GM23248 (cell line): ENCODE data around the gene DUSP2. TPM values are rescaled to one million over a fixed set of nuclear protein-coding genes. Genes with fewer than 3 reads are reported as not detected.

ENCODE experiments used
- DNase-seq: peaks from one replicate; pipeline ENCODE4 v3.0.0-alpha.2; 2015
- H2AFZ ChIP-seq: fragments of 200-600 bp; sonication (generic); 2 replicates; pipeline ENCODE4 v1.6.1; 2016; ENCODE audit warnings: antibody characterized with exemption
- H3F3A ChIP-seq: fragments of 200-600 bp; sonication (generic); 2 replicates; pipeline ENCODE4 v1.6.1; 2016; ENCODE audit warnings: mild to moderate bottlenecking, antibody characterized with exemption, mixed run types; ENCODE audit not compliant: insufficient read depth
- H3K27ac ChIP-seq: fragments of 200-600 bp; sonication (generic); 2 replicates; pipeline ENCODE4 v1.5.1; 2016; ENCODE audit warnings: mild to moderate bottlenecking
- H3K27me3 ChIP-seq: fragments of 200-600 bp; sonication (generic); replicated peaks from 2 replicates; pipeline ENCODE4 v1.6.1; 2016; ENCODE audit warnings: mild to moderate bottlenecking; ENCODE audit not compliant: insufficient read depth
- H3K36me3 ChIP-seq: fragments of 200-600 bp; sonication (generic); 2 replicates; pipeline ENCODE4 v1.6.1; 2016; ENCODE audit warnings: low read depth, mild to moderate bottlenecking
- H3K4me1 ChIP-seq: fragments of 200-600 bp; sonication (generic); 2 replicates; pipeline ENCODE4 v1.6.1; 2016; ENCODE audit warnings: mild to moderate bottlenecking; ENCODE audit not compliant: insufficient read depth
- H3K4me2 ChIP-seq: fragments of 200-600 bp; sonication (generic); one replicate; pipeline ENCODE4 v1.6.1; 2016; ENCODE audit warnings: mild to moderate bottlenecking; ENCODE audit not compliant: unreplicated experiment
- H3K4me3 ChIP-seq: fragments of 200-600 bp; sonication (generic); 2 replicates; pipeline ENCODE4 v1.5.1; 2016; ENCODE audit warnings: mild to moderate bottlenecking
- H3K79me2 ChIP-seq: fragments of 200-600 bp; sonication (generic); 2 replicates; pipeline ENCODE4 v1.6.1; 2016; ENCODE audit warnings: mild to moderate bottlenecking; ENCODE audit not compliant: insufficient read depth
- H3K9ac ChIP-seq: fragments of 200-600 bp; sonication (generic); 2 replicates; pipeline ENCODE4 v1.6.1; 2016; ENCODE audit warnings: mild to moderate bottlenecking
- H3K9me2 ChIP-seq: fragments of 200-600 bp; sonication (generic); 2 replicates; pipeline ENCODE4 v1.6.1; 2016; ENCODE audit warnings: mixed run types, mild to moderate bottlenecking, moderate library complexity; ENCODE audit not compliant: insufficient read depth
- H3K9me3 ChIP-seq: fragments of 200-600 bp; sonication (generic); one replicate; pipeline ENCODE4 v1.6.1; 2017; ENCODE audit warnings: low read depth
- H4K20me1 ChIP-seq: fragments of 200-600 bp; sonication (generic); 2 replicates; pipeline ENCODE4 v1.6.0; 2016; ENCODE audit not compliant: insufficient read depth
- EZH2 ChIP-seq: fragments of 200-600 bp; sonication (generic); IDR thresholded peaks from 2 replicates; pipeline ENCODE4 v1.6.1; 2018; ENCODE audit warnings: antibody characterized with exemption, mild to moderate bottlenecking; ENCODE audit not compliant: insufficient read depth, poor library complexity, severe bottlenecking
- EZH2phosphoT487 ChIP-seq: fragments of 200-600 bp; sonication (generic); IDR thresholded peaks from 2 replicates; pipeline ENCODE4 v1.6.1; 2018; ENCODE audit warnings: antibody characterized with exemption, moderate library complexity, mild to moderate bottlenecking, low read depth; ENCODE audit not compliant: insufficient read depth
- WGBS, 2 experiments: methylation state at CpG; one replicate each; pipeline ENCODE4 v1.1.6; 2015 to 2017; ENCODE audit warnings: low lambda C conversion rate in 2 of 2, low coverage in 1 of 2; ENCODE audit errors: missing lambda C conversion rate in 2 of 2; 5-methylcytosine and 5-hydroxymethylcytosine counted together
- in situ Hi-C: fragments of 300-500 bp; cut with MboI; formaldehyde crosslinking; loops from 2 replicates; pipeline ENCODE4 v1.15.0; 2020
- polyA plus RNA-seq: library from polyadenylated mRNA; unstranded; fragments of >200 nt; fragmentation: Nextera tagmentation; extraction: Ambion mirVana; gene quantifications from 2 replicates; pipeline ENCODE4 v1.2.1, GENCODE V29; 2016
- total RNA-seq: library from RNA; depleted of rRNA; stranded (reverse); fragments of >200 nt; shearing (Covaris generic); gene quantifications from 2 replicates; pipeline ENCODE4 v1.2.3, GENCODE V29; 2014

Gene DUSP2
- total and polyA plus RNA-seq, 2 experiments from 2014 or later = 3.1 to 8.8 TPM

- Histone ChIP-seq H3K79me2 (no peaks in the 10 kb centered on the region), H2AFZ (no peak overlapping the region), H3K36me3 (no peaks in the 10 kb centered on the region), H3K4me3 (no peak overlapping the region), H3K27ac (no peak overlapping the region), H3K9me3 (no peaks in the 10 kb centered on the region), H3K4me1 (peaks cover 5% of the 10 kb centered on the region; the same call in 1 of the 2 replicates), H3K9me2 (no peaks in the 10 kb centered on the region), H3K4me2 (no peak overlapping the region), H4K20me1 (no peaks in the 10 kb centered on the region), H3F3A (peaks cover 6% of the 10 kb centered on the region; the same call in 1 of the 2 replicates), H3K27me3 (no peaks in the 10 kb centered on the region), H3K9ac (no peak overlapping the region)
- in situ Hi-C loops = no loop called here
- 82 to 85% methylated on average over 9 of the region's 9 CpGs for WGBS, 2 experiments
- TF ChIP-seq EZH2 = no peak
- TF ChIP-seq EZH2phosphoT487 = no peak
- DNase-seq = no peak
These were observed 6.5 kb upstream of the DUSP2 start for GRCh38 chr2:96151595-96152303.

GRCh38 chr2:96150791-96151594 lies 5.8 kb upstream of the DUSP2 start:
- no peaks in the 10 kb centered on the region for H3K27me3 ChIP-seq
- 91 to 92% methylated on average over 14 of the region's 14 CpGs for WGBS, 2 experiments
- in situ Hi-C loops = no loop called here
- H3F3A ChIP-seq = peaks cover 6% of the 10 kb centered on the region; the same call in 1 of the 2 replicates
- H3K4me3 ChIP-seq = no peak overlapping the region
- TF ChIP-seq EZH2 (no peak), EZH2phosphoT487 (no peak)
- no peaks in the 10 kb centered on the region for H3K9me2 ChIP-seq
- H3K79me2 ChIP-seq = no peaks in the 10 kb centered on the region
- H4K20me1 ChIP-seq = no peaks in the 10 kb centered on the region
- H3K9me3 ChIP-seq = no peaks in the 10 kb centered on the region
- H3K4me1 ChIP-seq = peaks cover 9% of the 10 kb centered on the region; the same call in 1 of the 2 replicates
- H2AFZ ChIP-seq = no peak overlapping the region
- no peak for DNase-seq
- H3K27ac ChIP-seq = no peak overlapping the region
- H3K36me3 ChIP-seq = no peaks in the 10 kb centered on the region
- no peak overlapping the region for H3K4me2 ChIP-seq
- no peak overlapping the region for H3K9ac ChIP-seq

GRCh38 chr2:96150007-96150640 lies 4.9 kb upstream of the DUSP2 start:
- no peak overlapping the region for H2AFZ ChIP-seq
- no peak overlapping the region for H3K9ac ChIP-seq
- WGBS, 2 experiments = 67 to 69% methylated on average over 6 of the region's 6 CpGs
- peaks cover 9% of the 10 kb centered on the region; the same call in 1 of the 2 replicates for H3K4me1 ChIP-seq
- H4K20me1 ChIP-seq = no peaks in the 10 kb centered on the region
- no peak for TF ChIP-seq EZH2phosphoT487
- no peak for TF ChIP-seq EZH2
- no peaks in the 10 kb centered on the region for H3K79me2 ChIP-seq
- H3K27me3 ChIP-seq = no peaks in the 10 kb centered on the region
- no peaks in the 10 kb centered on the region for H3K9me3 ChIP-seq
- DNase-seq = no peak
- H3K4me3 ChIP-seq = no peak overlapping the region
- no peaks in the 10 kb centered on the region for H3K9me2 ChIP-seq
- no peak overlapping the region for H3K4me2 ChIP-seq
- in situ Hi-C loops = no loop called here
- no peaks in the 10 kb centered on the region for H3K36me3 ChIP-seq
- no peak overlapping the region for H3K27ac ChIP-seq
- H3F3A ChIP-seq = peaks cover 6% of the 10 kb centered on the region; the same call in 1 of the 2 replicates
